GM18511 (cell line): ENCODE results near the gene BOC.
A peak's percentile ranks its signal among the peaks of the same experiment; 100 is the strongest.

Source experiments
- ATAC-seq: cut with Tn5 transposase; IDR thresholded peaks from one replicate; pipeline ENCODE4 v1.9.1; 2021; ENCODE audit warnings: mild to moderate bottlenecking, moderate library complexity; ENCODE audit not compliant: unreplicated experiment

The BOC gene

GRCh38 chr3:113221721-113222257 lies 10.4 kb downstream of the BOC start:
- no peak for ATAC-seq

- no peak for ATAC-seq
Observed at GRCh38 chr3:113222451-113223086, 11.2 kb downstream of the BOC start.

GRCh38 chr3:113223475-113224281 lies 12.3 kb downstream of the BOC start:
- peak; percentile 90 for ATAC-seq

- ATAC-seq, result no peak
Observed at GRCh38 chr3:113225286-113225685, 13.9 kb downstream of the BOC start.

- ATAC-seq, result no peak
Observed at GRCh38 chr3:113226491-113226890, 15.1 kb downstream of the BOC start.

GRCh38 chr3:113227146-113227545 lies 15.8 kb downstream of the BOC start:
- ATAC-seq, result no peak

GRCh38 chr3:113228498-113229286 lies 17.3 kb downstream of the BOC start:
- ATAC-seq, result no peak

GRCh38 chr3:113231391-113231790 lies 20.0 kb downstream of the BOC start:
- no peak for ATAC-seq

GRCh38 chr3:113231827-113232253 lies 20.5 kb downstream of the BOC start:
- ATAC-seq, result no peak

GRCh38 chr3:113232342-113232741 lies 21.0 kb downstream of the BOC start:
- ATAC-seq, result no peak

- ATAC-seq, result no peak
Observed at GRCh38 chr3:113233497-113233896, 22.1 kb downstream of the BOC start.

GRCh38 chr3:113234028-113234427 lies 22.7 kb downstream of the BOC start:
- ATAC-seq, result no peak

- ATAC-seq, result no peak
Observed at GRCh38 chr3:113234688-113235260, 23.4 kb downstream of the BOC start.

GRCh38 chr3:113238503-113238902 lies 27.1 kb downstream of the BOC start:
- ATAC-seq, result no peak

- no peak for ATAC-seq
Observed at GRCh38 chr3:113240841-113241240, 29.5 kb downstream of the BOC start.

- no peak for ATAC-seq
Observed at GRCh38 chr3:113241292-113242095, 30.1 kb downstream of the BOC start.

- no peak for ATAC-seq
Observed at GRCh38 chr3:113242096-113242581, 30.8 kb downstream of the BOC start.

- no peak for ATAC-seq
Observed at GRCh38 chr3:113243071-113243470, 31.7 kb downstream of the BOC start.

- ATAC-seq, result no peak
Observed at GRCh38 chr3:113243846-113244245, 32.5 kb downstream of the BOC start.

- no peak for ATAC-seq
Observed at GRCh38 chr3:113245761-113246161, 34.4 kb downstream of the BOC start.
